Lower leg skin (tissue), 4 donors: ENCODE measurements around the gene FOXA1. TPM values are rescaled to one million over a fixed set of nuclear protein-coding genes. Genes with fewer than 3 reads are reported as not detected.

ENCODE experiments used
- DNase-seq, 2 donors: peaks; one replicate each; pipeline ENCODE4 v3.0.0-alpha.2; 2019; ENCODE audit warnings: low spot score in 2 of 2
- H3K4me3 ChIP-seq: fragments of 200-600 bp; sonication (generic); 2 replicates; pipeline ENCODE4 v1.5.1; 2017; ENCODE audit warnings: mild to moderate bottlenecking, low read depth; ENCODE audit not compliant: poor library complexity, severe bottlenecking
- POLR2A ChIP-seq, 2 donors: fragments of 450-650 bp; IDR thresholded peaks; one replicate each; pipeline ENCODE4 v1.6.1; 2016 to 2017; ENCODE audit warnings: antibody characterized with exemption in 2 of 2, mild to moderate bottlenecking in 1 of 2, moderate library complexity in 1 of 2
- WGBS, 2 donors: methylation state at CpG; one replicate each; pipeline ENCODE4 v1.1.5; 2018; 5-methylcytosine and 5-hydroxymethylcytosine counted together
- intact Hi-C: fragments of 100-400 bp; cut with DNase I; formaldehyde crosslinking; loops from one replicate; pipeline ENCODE4 v1.15.0; 2023; ENCODE audit warnings: low total_unique reads
- total RNA-seq, 4 donors: library from RNA; depleted of rRNA; stranded (reverse); fragments of >200 nt; gene quantifications; one replicate each; pipeline ENCODE4 v1.1.0, GENCODE V29; 2016
- TF ChIP-seq, protein P1 (sequence below), 3 donors: fragments of 450-650 bp; IDR thresholded peaks; one replicate each; pipeline ENCODE4 v1.5.1; 2016; ENCODE audit warnings: antibody characterized with exemption in 3 of 3, mild to moderate bottlenecking in 3 of 3, moderate library complexity in 2 of 3

The FOXA1 gene
- total RNA-seq, 4 donors from 2014 or later, result 2.7 to 9.8 (median 7.5) TPM

DNA sequence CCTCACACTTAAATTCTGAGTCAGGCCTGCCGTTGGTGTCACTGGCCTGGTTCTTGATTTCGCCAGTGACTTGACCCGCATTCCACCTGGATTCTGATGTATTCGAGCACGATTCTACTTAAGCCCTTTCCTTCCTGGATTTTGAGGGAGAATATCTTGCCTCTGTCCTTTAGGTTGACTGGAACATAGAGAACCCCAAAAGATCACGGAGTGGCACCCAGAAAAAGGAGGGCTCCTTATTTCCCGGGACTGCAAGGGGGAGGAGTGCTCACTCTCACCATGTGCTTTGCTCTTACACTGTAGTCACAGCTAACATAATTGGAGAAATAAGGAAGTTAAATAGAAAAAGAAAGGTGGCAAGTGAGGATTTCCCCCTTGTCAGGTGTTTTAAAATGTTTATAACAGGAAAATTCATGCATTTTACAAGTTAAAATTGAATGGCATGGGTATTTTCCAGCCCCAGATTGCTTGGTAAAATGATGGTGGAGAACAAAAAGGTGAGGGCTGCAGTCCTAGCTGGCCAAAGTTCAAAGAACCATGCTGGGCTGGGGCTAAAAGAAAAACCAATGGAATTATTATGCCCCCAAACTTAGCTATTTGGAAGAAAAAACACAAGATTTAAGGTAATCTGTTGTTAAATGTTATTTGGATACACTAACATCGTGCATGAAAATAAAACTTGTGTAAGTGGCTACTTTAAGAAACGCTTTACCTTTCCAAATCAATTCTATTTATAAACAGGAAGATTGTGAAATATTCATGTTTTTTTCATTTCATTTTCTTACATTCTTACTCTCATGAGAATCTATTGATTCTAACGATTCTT is 8.9 kb downstream of the FOXA1 start:
- no peak overlapping the region for H3K4me3 ChIP-seq
- DNase-seq, result no peak
- WGBS, 2 donors, result 18 to 23% methylated on average over 10 of the region's 10 CpGs
- TF ChIP-seq, protein P1, sequence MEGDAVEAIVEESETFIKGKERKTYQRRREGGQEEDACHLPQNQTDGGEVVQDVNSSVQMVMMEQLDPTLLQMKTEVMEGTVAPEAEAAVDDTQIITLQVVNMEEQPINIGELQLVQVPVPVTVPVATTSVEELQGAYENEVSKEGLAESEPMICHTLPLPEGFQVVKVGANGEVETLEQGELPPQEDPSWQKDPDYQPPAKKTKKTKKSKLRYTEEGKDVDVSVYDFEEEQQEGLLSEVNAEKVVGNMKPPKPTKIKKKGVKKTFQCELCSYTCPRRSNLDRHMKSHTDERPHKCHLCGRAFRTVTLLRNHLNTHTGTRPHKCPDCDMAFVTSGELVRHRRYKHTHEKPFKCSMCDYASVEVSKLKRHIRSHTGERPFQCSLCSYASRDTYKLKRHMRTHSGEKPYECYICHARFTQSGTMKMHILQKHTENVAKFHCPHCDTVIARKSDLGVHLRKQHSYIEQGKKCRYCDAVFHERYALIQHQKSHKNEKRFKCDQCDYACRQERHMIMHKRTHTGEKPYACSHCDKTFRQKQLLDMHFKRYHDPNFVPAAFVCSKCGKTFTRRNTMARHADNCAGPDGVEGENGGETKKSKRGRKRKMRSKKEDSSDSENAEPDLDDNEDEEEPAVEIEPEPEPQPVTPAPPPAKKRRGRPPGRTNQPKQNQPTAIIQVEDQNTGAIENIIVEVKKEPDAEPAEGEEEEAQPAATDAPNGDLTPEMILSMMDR (IDR thresholded peaks at IDR 0.05), result no peak
- TF ChIP-seq POLR2A (IDR thresholded peaks at IDR 0.05), result no peak
- intact Hi-C loops, result no loop called here

DNA sequence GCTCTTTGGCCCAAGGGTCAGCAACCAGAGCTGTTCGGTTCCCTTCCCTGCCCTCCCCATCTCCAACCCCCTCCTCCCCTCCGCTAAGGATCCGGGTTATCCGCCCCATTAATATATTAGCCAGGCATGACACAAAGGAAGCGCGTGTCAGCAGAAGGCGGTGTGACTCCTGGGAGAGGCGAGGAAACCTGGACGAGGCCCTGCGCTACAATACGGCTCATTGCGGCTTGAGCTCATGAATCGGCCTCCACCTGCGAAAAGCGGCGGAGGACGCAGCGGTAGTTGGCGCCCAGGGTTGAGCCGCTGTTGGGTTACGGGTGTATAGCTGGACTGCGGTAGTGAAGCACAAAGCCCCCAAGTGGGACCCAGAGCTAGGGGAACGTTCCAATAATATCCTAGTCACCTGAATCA is 9.9 kb downstream of the FOXA1 start:
- TF ChIP-seq, protein P1 (IDR thresholded peaks at IDR 0.05), result no peak
- TF ChIP-seq POLR2A (IDR thresholded peaks at IDR 0.05), result no peak
- H3K4me3 ChIP-seq, result no peak overlapping the region
- WGBS, 2 donors, result 9 to 11% methylated on average over 23 of the region's 23 CpGs
- no peak for DNase-seq
- intact Hi-C loops, result no loop called here

DNA sequence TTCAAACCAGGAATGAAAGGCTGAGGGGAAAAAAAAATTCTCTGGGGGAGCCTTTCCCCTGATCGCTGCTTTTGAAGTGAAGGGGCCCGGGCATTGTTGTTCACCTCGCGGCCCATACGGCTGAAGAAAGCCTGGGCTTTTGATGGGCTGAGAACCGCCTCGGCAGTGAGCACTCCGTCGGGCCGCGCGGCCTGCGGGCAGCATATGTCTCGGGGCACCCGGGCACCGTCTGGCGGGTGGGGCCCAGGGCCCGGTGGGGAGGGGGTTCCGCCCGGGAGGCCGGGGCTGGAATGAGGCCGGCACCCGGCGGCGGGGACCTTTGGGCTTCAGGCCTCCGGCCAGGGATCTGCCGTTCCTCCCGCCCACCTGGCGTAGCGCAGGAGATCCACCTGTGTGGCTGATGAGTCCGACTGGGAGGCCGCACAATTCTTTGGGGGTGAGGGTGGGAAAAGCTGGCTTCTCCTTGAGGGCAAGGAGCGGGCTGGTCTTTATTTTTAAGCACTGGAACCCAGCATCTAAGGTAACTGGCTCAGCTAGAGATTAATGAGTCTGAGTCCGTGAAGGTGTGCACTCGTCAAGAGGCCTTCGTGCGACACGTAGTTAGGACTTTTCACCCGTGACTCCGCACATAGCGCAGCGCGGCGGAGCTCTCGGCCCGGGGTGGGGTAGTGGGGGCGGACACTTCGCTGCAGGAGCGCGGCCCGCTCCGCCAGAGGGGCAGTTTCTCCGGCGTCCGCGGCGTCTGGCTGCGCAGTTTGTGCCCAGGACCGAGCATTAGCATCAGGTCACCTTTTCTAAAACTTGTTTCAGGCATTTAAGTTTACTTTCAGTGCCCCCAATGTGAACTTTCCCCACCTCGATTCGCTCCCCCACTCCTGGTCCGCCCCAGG is 10.6 kb downstream of the FOXA1 start:
- DNase-seq, result no peak
- WGBS, 2 donors, result 9 to 10% methylated on average over 45 to 62 of the region's 62 CpGs
- intact Hi-C loops, result no loop called here
- H3K4me3 ChIP-seq, result no peak overlapping the region
- TF ChIP-seq POLR2A (IDR thresholded peaks at IDR 0.05), result no peak
- TF ChIP-seq, protein P1 (IDR thresholded peaks at IDR 0.05), result no peak

DNA sequence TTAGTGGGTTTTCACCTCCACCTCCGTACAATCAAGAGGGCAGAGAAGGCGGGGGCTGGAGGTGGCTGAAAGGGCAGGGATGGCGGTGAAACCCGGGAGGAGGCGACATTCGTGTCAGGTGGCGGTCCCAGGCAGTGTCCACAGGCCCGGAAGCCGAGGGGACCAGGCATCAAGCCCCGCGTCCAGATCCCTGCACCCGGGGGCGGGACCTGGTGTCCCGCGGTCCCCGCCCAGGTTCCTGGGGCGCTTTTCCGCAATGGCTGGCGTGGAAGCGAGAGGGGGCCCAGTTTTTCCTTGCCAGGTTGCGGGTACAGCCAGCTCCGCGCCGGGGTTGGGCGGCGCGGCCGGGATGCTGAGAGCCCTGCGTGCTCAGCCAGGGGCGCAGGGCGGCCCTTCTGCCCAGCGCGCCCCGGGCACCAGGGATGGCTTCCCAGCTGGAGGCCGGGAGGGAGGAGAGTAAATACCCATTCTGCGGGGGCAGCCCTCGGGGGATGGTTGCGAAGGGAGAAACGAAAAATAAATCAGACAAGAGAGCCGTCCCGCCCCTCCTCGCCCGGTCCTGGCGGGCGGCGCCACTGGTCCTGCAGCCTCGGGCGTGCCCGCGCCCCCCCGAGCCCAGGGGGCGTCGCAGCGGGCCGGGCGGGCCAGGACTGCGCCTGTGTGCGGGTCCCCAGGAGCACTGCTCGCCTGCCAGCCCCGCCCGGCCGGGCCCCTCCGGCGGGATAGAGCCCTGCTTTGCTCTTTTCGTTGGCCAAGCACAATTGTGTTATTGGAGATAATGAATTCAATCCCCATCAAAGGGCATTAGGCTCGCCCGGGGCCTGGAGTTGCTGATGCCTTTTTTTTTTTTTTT is 11.5 kb downstream of the FOXA1 start:
- DNase-seq, result no peak

DNA sequence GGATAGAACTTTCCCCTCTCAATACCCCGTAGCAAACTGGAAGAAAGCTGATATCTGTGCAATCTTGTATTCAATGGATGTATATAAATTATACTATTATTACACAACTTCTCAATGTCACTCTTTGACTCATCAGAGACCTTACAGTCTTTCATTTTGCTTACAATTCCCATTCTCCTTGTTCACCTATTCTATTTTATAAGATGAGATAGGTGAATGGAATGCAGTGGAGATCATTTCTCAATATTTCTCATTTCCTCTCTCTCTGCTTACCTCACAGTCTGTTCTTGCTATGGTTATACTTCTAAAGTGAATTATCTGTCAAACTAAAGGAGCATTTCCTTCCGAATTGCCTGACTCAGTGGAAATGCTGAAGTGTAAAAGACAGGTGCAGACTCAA is 14.9 kb downstream of the FOXA1 start:
- TF ChIP-seq, protein P1 (IDR thresholded peaks at IDR 0.05), result no peak
- no peak for TF ChIP-seq POLR2A (IDR thresholded peaks at IDR 0.05)
- WGBS, 2 donors, result 68 to 85% methylated on average over 2 of the region's 2 CpGs
- no peak overlapping the region for H3K4me3 ChIP-seq
- intact Hi-C loops, result no loop called here
- no peak for DNase-seq

More for the DNA sequence above, 11.5 kb downstream of the FOXA1 start:
- intact Hi-C loops, result no loop called here
- 10% methylated on average over 46 to 55 of the region's 67 CpGs for WGBS, 2 donors
- TF ChIP-seq, protein P1 (IDR thresholded peaks at IDR 0.05), result no peak
- TF ChIP-seq POLR2A (IDR thresholded peaks at IDR 0.05), result no peak
- H3K4me3 ChIP-seq, result no peak overlapping the region
